Smooth muscle cell (in vitro differentiated cells): ENCODE measurements around the gene DENND2A. TPM values are rescaled to one million over a fixed set of nuclear protein-coding genes. Genes with fewer than 3 reads are reported as not detected.

Source experiments
- DNase-seq: peaks from one replicate; lab custom pipeline; 2025; ENCODE audit not compliant: unreplicated experiment; lab: John Stamatoyannopoulos, UW
- H2AFZ ChIP-seq: fragments of 200-600 bp; sonication (generic); 2 replicates; pipeline ENCODE4 v1.6.0; 2016; ENCODE audit warnings: antibody characterized with exemption, low read depth, mild to moderate bottlenecking
- H3F3A ChIP-seq: fragments of 200-600 bp; sonication (generic); 2 replicates; pipeline ENCODE4 v1.6.0; 2017; ENCODE audit warnings: antibody characterized with exemption, low read depth
- H3K27ac ChIP-seq: fragments of 200-600 bp; sonication (generic); 2 replicates; pipeline ENCODE4 v1.5.1; 2016; ENCODE audit warnings: low read depth, mild to moderate bottlenecking
- H3K27me3 ChIP-seq: fragments of 200-600 bp; sonication (generic); 2 replicates; pipeline ENCODE4 v1.6.1; 2016; ENCODE audit warnings: low read depth, mild to moderate bottlenecking
- H3K36me3 ChIP-seq: fragments of 200-600 bp; sonication (generic); 2 replicates; pipeline ENCODE4 v1.5.1; 2016; ENCODE audit warnings: low read depth
- H3K4me1 ChIP-seq: fragments of 200-600 bp; sonication (generic); 2 replicates; pipeline ENCODE4 v1.5.1; 2016; ENCODE audit warnings: low read depth
- H3K4me2 ChIP-seq: fragments of 200-600 bp; sonication (generic); 2 replicates; pipeline ENCODE4 v1.6.0; 2016; ENCODE audit warnings: mild to moderate bottlenecking
- H3K4me3 ChIP-seq: fragments of 200-600 bp; sonication (generic); 2 replicates; pipeline ENCODE4 v1.5.1; 2016; ENCODE audit warnings: mild to moderate bottlenecking
- H3K79me2 ChIP-seq: fragments of 200-600 bp; sonication (generic); 2 replicates; pipeline ENCODE4 v1.6.0; 2016; ENCODE audit warnings: low read depth, mild to moderate bottlenecking
- H3K9ac ChIP-seq: fragments of 200-600 bp; sonication (generic); 2 replicates; pipeline ENCODE4 v1.6.0; 2016; ENCODE audit warnings: low read depth
- H3K9me3 ChIP-seq: fragments of 200-600 bp; sonication (generic); replicated peaks from 2 replicates; pipeline ENCODE4 v1.5.1; 2016; ENCODE audit warnings: low read depth
- H4K20me1 ChIP-seq: fragments of 200-600 bp; sonication (generic); 2 replicates; pipeline ENCODE4 v1.6.0; 2016; ENCODE audit warnings: low read depth
- WGBS: methylation state at CpG from one replicate; pipeline ENCODE4 v1.1.7; 2016; ENCODE audit warnings: low lambda C conversion rate; 5-methylcytosine and 5-hydroxymethylcytosine counted together
- polyA plus RNA-seq: library from polyadenylated mRNA; unstranded; fragments of >200 nt; fragmentation: Nextera tagmentation; extraction: Ambion mirVana; gene quantifications from 2 replicates; pipeline ENCODE4 v1.2.1, GENCODE V29; 2016
- total RNA-seq: library from RNA; depleted of rRNA; stranded (reverse); fragments of >200 nt; gene quantifications from 2 replicates; pipeline ENCODE4 v1.2.3, GENCODE V29; 2014
- TF ChIP-seq, protein P1 (sequence below): fragments of 200-600 bp; sonication (generic); IDR thresholded peaks from 2 replicates; pipeline ENCODE4 v1.5.1; 2017; ENCODE audit warnings: borderline replicate concordance, mild to moderate bottlenecking, antibody characterized with exemption; ENCODE audit not compliant: insufficient read depth, poor library complexity, severe bottlenecking

Gene DENND2A
- total and polyA plus RNA-seq, 2 experiments from 2014 or later: 1.8 to 4.6 TPM

DNA sequence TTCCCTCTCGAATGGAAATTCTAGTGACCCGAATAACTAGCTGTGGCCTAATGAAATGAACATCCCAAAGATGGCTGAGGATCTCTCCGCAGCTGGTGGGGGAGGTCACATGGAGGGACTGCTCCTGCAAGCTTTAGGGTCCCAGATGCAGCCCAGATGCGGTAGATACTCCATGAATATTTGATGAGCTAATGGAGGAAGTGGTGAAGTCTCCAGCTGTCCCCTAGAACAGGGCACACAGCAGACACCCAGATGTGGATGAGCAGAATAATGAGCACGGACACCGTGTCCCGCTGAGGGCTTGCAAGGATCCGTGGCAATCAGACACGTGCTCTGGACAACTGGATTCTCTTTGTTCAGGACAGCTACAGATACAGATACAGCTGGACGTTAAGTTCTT lies 59.2 kb downstream of the DENND2A start:
- H3K27ac ChIP-seq: no peak overlapping the region

DNA sequence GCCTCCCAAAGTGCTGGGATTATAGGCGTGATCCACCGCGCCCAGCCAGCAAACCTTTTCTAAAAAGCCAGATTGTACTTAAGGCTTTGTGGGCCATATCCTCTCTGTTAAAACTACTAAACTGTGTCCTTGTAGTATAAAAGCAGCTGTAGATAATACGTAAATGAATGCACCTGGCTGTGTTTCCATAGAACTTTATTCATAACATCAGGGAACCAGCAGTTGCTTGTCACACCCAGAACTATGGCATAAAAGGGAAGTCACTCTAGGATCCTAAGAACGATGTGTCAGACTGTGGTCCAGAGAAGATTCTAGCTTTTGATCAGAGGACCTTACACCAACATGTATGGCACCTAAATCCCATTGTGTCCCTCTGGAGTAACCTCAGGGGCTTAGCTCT lies 63.0 kb downstream of the DENND2A start:
- Histone ChIP-seq H3K9me3 (no peaks in the 10 kb centered on the region), H3K4me1 (no peaks in the 10 kb centered on the region), H3K79me2 (no peaks in the 10 kb centered on the region), H4K20me1 (no peaks in the 10 kb centered on the region), H3K4me3 (no peak overlapping the region), H3K4me2 (no peak overlapping the region), H2AFZ (no peak overlapping the region), H3K27ac (no peak overlapping the region), H3K36me3 (no peaks in the 10 kb centered on the region), H3F3A (no peaks in the 10 kb centered on the region), H3K27me3 (no peaks in the 10 kb centered on the region), H3K9ac (no peak overlapping the region)
- DNase-seq: no peak
- 99% methylated on average over 5 of the region's 5 CpGs for WGBS
- TF ChIP-seq, protein P1, sequence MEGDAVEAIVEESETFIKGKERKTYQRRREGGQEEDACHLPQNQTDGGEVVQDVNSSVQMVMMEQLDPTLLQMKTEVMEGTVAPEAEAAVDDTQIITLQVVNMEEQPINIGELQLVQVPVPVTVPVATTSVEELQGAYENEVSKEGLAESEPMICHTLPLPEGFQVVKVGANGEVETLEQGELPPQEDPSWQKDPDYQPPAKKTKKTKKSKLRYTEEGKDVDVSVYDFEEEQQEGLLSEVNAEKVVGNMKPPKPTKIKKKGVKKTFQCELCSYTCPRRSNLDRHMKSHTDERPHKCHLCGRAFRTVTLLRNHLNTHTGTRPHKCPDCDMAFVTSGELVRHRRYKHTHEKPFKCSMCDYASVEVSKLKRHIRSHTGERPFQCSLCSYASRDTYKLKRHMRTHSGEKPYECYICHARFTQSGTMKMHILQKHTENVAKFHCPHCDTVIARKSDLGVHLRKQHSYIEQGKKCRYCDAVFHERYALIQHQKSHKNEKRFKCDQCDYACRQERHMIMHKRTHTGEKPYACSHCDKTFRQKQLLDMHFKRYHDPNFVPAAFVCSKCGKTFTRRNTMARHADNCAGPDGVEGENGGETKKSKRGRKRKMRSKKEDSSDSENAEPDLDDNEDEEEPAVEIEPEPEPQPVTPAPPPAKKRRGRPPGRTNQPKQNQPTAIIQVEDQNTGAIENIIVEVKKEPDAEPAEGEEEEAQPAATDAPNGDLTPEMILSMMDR: no peak

More for the DNA sequence above, 59.2 kb downstream of the DENND2A start:
- no peaks in the 10 kb centered on the region for H4K20me1 ChIP-seq
- H3K9me3 ChIP-seq: no peaks in the 10 kb centered on the region
- no peak overlapping the region for H3K9ac ChIP-seq
- H3K36me3 ChIP-seq: no peaks in the 10 kb centered on the region
- H3K4me3 ChIP-seq: no peak overlapping the region
- no peaks in the 10 kb centered on the region for H3K27me3 ChIP-seq
- DNase-seq: no peak
- H3K4me1 ChIP-seq: no peaks in the 10 kb centered on the region
- TF ChIP-seq, protein P1: no peak
- 80% methylated on average over 10 of the region's 10 CpGs for WGBS
- no peak overlapping the region for H2AFZ ChIP-seq
- no peak overlapping the region for H3K4me2 ChIP-seq
- H3K79me2 ChIP-seq: no peaks in the 10 kb centered on the region
- H3F3A ChIP-seq: no peaks in the 10 kb centered on the region

DNA sequence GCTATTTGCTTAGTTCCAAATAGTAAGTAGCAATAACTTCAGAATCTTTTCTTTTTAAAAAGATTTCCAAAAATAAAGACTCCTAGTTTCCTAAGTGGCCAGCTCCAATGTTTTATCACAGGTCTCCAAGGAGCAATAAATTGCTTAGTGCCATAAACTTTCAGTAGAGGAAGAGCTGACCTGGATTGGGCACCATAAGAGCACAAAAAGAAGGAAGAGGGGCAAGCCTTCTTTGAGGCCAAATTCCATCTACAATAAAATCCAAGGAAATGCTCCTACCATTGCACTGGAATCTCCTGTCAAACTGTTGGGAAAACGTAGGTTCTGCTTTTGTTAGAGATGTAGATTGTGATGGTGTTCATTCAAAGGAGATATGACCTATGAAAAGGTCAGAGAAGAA lies 64.0 kb downstream of the DENND2A start:
- Histone ChIP-seq H3K27me3 (no peaks in the 10 kb centered on the region), H4K20me1 (no peaks in the 10 kb centered on the region), H3K27ac (no peak overlapping the region), H3K9ac (no peak overlapping the region), H3K4me3 (no peak overlapping the region), H3F3A (no peaks in the 10 kb centered on the region), H2AFZ (no peak overlapping the region), H3K36me3 (no peaks in the 10 kb centered on the region), H3K4me2 (no peak overlapping the region), H3K4me1 (no peaks in the 10 kb centered on the region), H3K9me3 (no peaks in the 10 kb centered on the region), H3K79me2 (no peaks in the 10 kb centered on the region)
- TF ChIP-seq, protein P1: no peak
- 86% methylated on average over 1 of the region's 1 CpG for WGBS
- DNase-seq: no peak

DNA sequence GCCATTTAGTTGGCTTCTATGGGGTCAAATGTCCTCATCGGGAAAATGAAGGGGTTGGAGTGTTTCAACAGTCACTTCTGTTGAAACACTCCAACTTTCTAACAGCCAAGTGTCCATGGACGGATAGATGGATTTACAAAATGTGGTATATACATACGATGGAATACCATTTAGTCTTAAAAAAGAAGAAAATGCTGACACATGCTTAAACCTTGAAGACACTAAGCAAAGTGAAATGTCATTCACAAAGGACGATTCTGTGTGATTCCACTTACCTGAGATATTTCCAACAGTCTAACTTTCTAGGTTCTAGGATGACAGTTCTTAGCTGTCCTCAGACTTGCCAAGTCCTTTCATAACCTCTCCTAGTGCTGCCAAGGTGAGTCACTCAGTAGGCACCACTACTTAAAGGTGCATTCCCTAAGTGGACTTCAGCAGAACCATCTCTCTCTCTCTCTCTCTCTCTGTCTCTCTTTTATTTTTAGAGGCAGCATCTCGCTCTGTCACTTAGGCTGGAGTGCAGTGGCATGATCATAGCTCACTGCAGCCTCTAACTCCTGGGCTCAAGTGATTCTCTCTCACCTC lies 69.0 kb downstream of the DENND2A start:
- no peak for DNase-seq
- no peaks in the 10 kb centered on the region for H3K27me3 ChIP-seq
- TF ChIP-seq, protein P1: no peak
- no peak overlapping the region for H3K4me3 ChIP-seq
- no peak overlapping the region for H2AFZ ChIP-seq
- peaks cover 7% of the 10 kb centered on the region for H3F3A ChIP-seq
- no peak overlapping the region for H3K27ac ChIP-seq
- H3K79me2 ChIP-seq: no peaks in the 10 kb centered on the region
- 94% methylated on average over 5 of the region's 5 CpGs for WGBS
- H3K4me1 ChIP-seq: no peaks in the 10 kb centered on the region
- no peaks in the 10 kb centered on the region for H4K20me1 ChIP-seq
- no peak overlapping the region for H3K9ac ChIP-seq
- no peaks in the 10 kb centered on the region for H3K36me3 ChIP-seq
- H3K9me3 ChIP-seq: no peaks in the 10 kb centered on the region
- H3K4me2 ChIP-seq: no peak overlapping the region
